ENCODE data around the gene EIF1. TPM values are rescaled to one million over a fixed set of nuclear protein-coding genes. Genes with fewer than 3 reads are reported as not detected.

Gene EIF1
- total RNA-seq, 1 experiment from 2014 or later = 85.4 TPM

DNA sequence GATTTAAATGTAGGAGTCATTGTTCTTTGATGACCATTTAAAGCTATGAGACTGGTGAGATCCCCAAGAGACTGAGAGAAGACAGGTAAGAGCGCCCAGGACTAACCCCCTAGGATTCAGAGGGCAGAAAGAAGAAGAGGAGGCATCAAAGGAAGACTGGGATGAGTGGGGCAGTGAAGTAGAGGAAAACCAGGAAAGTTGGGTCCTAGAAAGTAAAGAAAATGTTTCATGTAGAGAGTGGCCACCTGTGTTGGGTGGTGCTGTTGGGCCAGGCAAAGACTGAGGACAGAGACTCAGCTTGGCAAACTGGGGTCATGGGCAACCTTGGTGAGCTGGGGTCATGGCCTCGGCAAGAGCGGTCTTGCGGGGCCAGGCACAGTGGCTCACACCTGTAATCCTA, 47.1 kb downstream of the EIF1 start:
- no peak for DNase-seq (ENCODE audit: low read depth)

DNA sequence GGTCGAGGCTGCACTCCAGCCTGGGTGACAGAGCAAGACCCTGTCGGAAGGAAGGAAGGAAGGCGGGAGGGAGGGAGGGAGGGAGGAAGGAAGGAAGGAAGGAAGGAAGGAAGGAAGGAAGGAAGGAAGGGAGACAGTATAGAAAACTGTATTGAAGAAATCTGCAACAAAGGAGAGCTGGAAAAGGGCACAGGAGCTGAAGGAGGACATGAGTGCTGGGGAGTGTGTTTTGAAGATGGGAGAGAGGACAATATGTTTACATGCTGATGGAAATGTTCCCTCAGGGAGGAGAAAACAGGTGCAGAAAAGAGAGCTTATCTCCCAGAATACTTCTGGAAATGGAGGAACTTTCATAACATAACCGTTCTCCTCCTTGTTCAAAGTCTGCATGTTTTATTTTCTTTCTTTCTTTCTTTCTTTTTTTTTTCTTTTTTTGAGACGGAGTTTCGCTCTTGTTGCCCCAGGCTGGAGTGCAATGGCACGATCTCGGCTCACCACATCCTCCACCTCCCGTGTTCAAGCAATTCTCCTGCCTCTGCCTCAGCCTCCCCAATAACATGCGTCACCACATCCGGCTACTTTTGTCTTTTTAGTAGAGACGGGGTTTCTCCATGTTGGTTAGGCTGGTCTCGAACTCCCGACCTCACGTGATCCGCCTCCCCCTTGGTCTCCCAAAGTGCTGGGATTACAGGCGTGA, 48.4 kb downstream of the EIF1 start:
- DNase-seq (ENCODE audit: low read depth) = no peak

DNA sequence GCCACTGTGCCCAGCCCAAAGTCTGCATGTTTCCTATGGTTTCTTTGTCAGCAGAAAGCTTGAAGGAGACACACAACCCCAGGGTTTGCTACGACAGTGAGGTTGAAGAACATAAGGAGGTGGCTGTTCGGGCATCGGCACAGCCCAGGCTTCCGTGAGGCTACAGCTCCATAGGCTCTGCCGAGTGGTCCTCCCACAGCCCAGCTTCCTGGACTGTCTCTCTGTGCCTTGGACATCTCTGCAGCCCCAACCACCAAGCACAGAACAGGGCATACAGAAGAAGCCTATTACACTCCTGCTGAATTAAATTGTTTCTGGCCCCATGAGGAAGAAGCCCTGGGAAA, 49.0 kb downstream of the EIF1 start:
- peak; percentile 69 for DNase-seq (ENCODE audit: low read depth)

DNA sequence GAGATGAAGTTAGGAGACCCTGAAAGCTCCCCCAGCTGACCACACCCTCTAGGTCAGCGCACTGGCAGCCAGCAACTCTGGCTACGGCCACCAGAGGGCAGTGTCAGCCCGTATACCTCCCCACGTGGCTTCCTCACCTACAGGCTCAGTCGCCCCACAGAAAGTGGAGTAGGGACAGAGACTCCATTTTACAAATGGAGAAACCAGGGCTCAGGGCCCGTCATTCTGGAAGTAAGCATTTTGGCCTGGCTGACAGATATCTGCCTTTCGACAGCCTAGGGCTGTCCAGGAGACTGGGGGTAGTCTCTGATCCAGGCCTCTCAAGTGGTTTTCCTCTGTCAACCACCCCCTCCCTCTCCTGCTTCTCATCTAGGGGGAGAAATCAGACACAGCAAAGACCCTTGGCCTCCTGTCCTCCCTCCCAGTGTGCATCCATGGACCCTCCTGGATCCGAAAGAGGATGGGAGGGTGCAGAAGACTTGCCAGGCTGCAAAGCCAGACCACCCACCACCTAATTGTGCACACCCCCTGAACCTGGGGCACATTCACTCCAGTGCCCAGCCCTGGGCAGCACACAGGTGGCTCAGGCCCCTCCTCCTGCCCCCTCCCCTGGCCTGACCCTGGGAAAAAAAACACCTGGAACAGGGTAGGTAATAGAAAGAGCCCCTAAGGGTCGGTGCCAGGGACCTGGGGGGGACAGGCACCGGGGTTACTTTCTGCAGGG, 49.6 kb downstream of the EIF1 start:
- peak; percentile 90 for DNase-seq (ENCODE audit: low read depth)

DNA sequence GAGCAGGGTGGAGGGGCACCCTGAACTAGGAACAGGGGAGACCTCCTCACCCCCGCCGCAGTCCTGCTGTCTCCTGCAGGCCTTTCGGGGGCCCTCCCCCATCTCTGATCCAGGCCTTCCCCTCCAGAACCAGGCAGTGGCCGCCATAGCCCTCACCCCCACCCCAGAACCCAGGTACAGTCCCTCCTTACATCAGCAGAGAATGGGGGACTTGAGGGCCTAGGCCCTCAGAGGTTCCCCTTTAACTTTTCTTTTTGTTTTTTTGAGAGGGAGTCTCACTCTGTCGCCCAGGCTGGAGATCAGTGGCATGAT, 50.1 kb downstream of the EIF1 start:
- DNase-seq (ENCODE audit: low read depth) = no peak

- DNase-seq (ENCODE audit: low read depth) = peak; percentile 39
Measured at GRCh38 chr17:41739661-41740352, 51.1 kb downstream of the EIF1 start.

DNA sequence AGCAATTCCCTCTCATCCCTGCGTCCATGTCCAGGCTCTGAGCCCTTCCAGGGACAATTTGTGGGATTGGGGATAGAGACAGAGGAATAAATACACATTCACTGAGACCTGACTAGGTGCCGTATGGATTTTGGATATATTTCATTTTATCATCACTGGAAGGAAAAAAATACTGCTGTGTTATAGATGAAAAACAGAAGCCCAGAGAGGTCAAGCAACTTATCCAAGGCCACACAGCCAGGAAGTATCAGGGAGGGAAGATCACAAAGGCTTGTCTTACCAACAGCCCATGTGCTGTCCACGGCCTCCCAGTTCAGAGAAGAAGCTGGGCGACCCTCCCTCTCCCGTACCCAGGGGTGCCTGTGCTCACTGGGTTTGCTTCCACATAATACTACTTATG, 51.8 kb downstream of the EIF1 start:
- DNase-seq (ENCODE audit: low read depth) = no peak

GRCh38 chr17:41741709-41742108, 53.0 kb downstream of the EIF1 start:
- no peak for DNase-seq (ENCODE audit: low read depth)

Other genes with a start within 250 kb of the EIF1 start
- gene KRT38, start 247.9 kb upstream of the EIF1 start, total RNA-seq (2014; rRNA removed; shearing (Covaris generic)) = not detected in 2 replicates
- 0.06 TPM in 2 replicates for gene KRT32, start 221.5 kb upstream of the EIF1 start, total RNA-seq (2014; rRNA removed; shearing (Covaris generic))
- not detected in 2 replicates for gene KRT35, start 207.7 kb upstream of the EIF1 start, total RNA-seq (2014; rRNA removed; shearing (Covaris generic))
- gene KRT36, start 199.0 kb upstream of the EIF1 start, total RNA-seq (2014; rRNA removed; shearing (Covaris generic)) = not detected in 2 replicates
- gene KRT13, start 183.3 kb upstream of the EIF1 start, total RNA-seq (2014; rRNA removed; shearing (Covaris generic)) = not detected in 2 replicates
- gene KRT15, start 170.0 kb upstream of the EIF1 start, total RNA-seq (2014; rRNA removed; shearing (Covaris generic)) = 0.51 and 3.1 TPM in 2 replicates
- gene KRT19, start 160.6 kb upstream of the EIF1 start, total RNA-seq (2014; rRNA removed; shearing (Covaris generic)) = 0.86 TPM in 1 of 2 replicates, not detected in the other
- gene KRT9, start 116.8 kb upstream of the EIF1 start, total RNA-seq (2014; rRNA removed; shearing (Covaris generic)) = not detected in 2 replicates
- gene KRT14, start 102.0 kb upstream of the EIF1 start, total RNA-seq (2014; rRNA removed; shearing (Covaris generic)) = 0.63 and 1.4 TPM in 2 replicates
- gene KRT16, start 76.1 kb upstream of the EIF1 start, total RNA-seq (2014; rRNA removed; shearing (Covaris generic)) = 1.0 TPM in 1 of 2 replicates, not detected in the other
- 276 and 317 TPM in 2 replicates for gene KRT17, start 64.3 kb upstream of the EIF1 start, total RNA-seq (2014; rRNA removed; shearing (Covaris generic))
- gene GAST, start 23.4 kb downstream of the EIF1 start, total RNA-seq (2014; rRNA removed; shearing (Covaris generic)) = not detected in 2 replicates
- 0.11 TPM in 1 of 2 replicates, not detected in the other for gene HAP1, start 45.8 kb downstream of the EIF1 start, total RNA-seq (2014; rRNA removed; shearing (Covaris generic))
- gene JUP, start 97.8 kb downstream of the EIF1 start, total RNA-seq (2014; rRNA removed; shearing (Covaris generic)) = 32.6 and 36.3 TPM in 2 replicates
- 44.4 and 60.9 TPM in 2 replicates for gene P3H4, start 123.1 kb downstream of the EIF1 start, total RNA-seq (2014; rRNA removed; shearing (Covaris generic))
- gene FKBP10, start 124.1 kb downstream of the EIF1 start, total RNA-seq (2014; rRNA removed; shearing (Covaris generic)) = 123 and 139 TPM in 2 replicates
- 67.6 and 79.3 TPM in 2 replicates for gene NT5C3B, start 147.3 kb downstream of the EIF1 start, total RNA-seq (2014; rRNA removed; shearing (Covaris generic))
- gene KLHL10, start 148.9 kb downstream of the EIF1 start, total RNA-seq (2014; rRNA removed; shearing (Covaris generic)) = 0.74 TPM in 1 of 2 replicates, not detected in the other
- gene KLHL11, start 176.5 kb downstream of the EIF1 start, total RNA-seq (2014; rRNA removed; shearing (Covaris generic)) = 26.8 and 27.8 TPM in 2 replicates
- gene ACLY, start 230.1 kb downstream of the EIF1 start, total RNA-seq (2014; rRNA removed; shearing (Covaris generic)) = 115 and 124 TPM in 2 replicates
- gene ODAD4, start 241.7 kb downstream of the EIF1 start, total RNA-seq (2014; rRNA removed; shearing (Covaris generic)) = 0.42 and 2.8 TPM in 2 replicates